PFSK-1 (cell line): ENCODE data around the gene SLC9A2.

Source experiments
- FOXP2 ChIP-seq: optimal IDR thresholded peaks from 2 replicates; pipeline ENCODE3; 2011; ENCODE audit warnings: borderline replicate concordance, control low read depth, inconsistent platforms; ENCODE audit not compliant: insufficient read depth; ENCODE audit errors: extremely low read length, extremely low read depth
- POLR2AphosphoS5 ChIP-seq: IDR thresholded peaks from 2 replicates; pipeline ENCODE4 v1.6.1; 2012; ENCODE audit warnings: low read depth, mild to moderate bottlenecking, control low read depth, low read length, moderate library complexity
- SIN3A ChIP-seq: IDR thresholded peaks from 2 replicates; pipeline ENCODE4 v1.6.1; 2012; ENCODE audit warnings: mild to moderate bottlenecking, low read length, moderate library complexity, borderline replicate concordance; ENCODE audit not compliant: insufficient read depth
- TF ChIP-seq, protein P1 (sequence below), 2 experiments: IDR thresholded peaks; 2 replicates each; pipeline versions ENCODE4 v1.6.1 to v1.8.0; 2011 to 2012; ENCODE audit warnings: low read depth in 2 of 2, low read length in 2 of 2, control low read depth in 1 of 2, inconsistent platforms in 1 of 2, mild to moderate bottlenecking in 1 of 2, moderate library complexity in 1 of 2; ENCODE audit not compliant: insufficient read depth in 1 of 2

DNA sequence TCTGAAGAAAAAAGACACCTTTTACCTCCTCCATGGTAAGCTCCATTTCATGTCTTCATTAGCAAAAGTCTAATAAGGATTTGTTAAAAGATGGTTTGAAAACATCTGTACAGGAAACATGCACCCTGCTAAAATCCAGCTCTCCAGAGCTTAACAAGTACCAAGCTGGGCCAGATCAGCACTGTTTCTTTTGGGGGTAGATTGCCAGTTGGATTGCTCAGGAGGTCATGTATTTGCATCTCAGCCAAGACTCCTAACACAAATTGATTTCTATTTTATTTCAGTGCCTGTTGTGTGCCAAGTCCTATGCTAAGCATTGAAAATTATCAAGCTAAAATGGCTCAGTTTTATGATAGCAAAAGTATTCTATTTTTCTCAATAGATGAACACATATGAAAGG, 139.1 kb downstream of the SLC9A2 start:
- no peak for TF ChIP-seq POLR2AphosphoS5
- no peak for TF ChIP-seq FOXP2
- no peak for TF ChIP-seq SIN3A
- TF ChIP-seq, protein P1, sequence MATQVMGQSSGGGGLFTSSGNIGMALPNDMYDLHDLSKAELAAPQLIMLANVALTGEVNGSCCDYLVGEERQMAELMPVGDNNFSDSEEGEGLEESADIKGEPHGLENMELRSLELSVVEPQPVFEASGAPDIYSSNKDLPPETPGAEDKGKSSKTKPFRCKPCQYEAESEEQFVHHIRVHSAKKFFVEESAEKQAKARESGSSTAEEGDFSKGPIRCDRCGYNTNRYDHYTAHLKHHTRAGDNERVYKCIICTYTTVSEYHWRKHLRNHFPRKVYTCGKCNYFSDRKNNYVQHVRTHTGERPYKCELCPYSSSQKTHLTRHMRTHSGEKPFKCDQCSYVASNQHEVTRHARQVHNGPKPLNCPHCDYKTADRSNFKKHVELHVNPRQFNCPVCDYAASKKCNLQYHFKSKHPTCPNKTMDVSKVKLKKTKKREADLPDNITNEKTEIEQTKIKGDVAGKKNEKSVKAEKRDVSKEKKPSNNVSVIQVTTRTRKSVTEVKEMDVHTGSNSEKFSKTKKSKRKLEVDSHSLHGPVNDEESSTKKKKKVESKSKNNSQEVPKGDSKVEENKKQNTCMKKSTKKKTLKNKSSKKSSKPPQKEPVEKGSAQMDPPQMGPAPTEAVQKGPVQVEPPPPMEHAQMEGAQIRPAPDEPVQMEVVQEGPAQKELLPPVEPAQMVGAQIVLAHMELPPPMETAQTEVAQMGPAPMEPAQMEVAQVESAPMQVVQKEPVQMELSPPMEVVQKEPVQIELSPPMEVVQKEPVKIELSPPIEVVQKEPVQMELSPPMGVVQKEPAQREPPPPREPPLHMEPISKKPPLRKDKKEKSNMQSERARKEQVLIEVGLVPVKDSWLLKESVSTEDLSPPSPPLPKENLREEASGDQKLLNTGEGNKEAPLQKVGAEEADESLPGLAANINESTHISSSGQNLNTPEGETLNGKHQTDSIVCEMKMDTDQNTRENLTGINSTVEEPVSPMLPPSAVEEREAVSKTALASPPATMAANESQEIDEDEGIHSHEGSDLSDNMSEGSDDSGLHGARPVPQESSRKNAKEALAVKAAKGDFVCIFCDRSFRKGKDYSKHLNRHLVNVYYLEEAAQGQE (IDR thresholded peaks at IDR 0.05; ENCODE audit: insufficient read depth in 1 of 2, low read depth in 2 of 2, low read length in 2 of 2) = no peak
